ENCODE data around the gene MID1IP1.

Gene MID1IP1

DNA sequence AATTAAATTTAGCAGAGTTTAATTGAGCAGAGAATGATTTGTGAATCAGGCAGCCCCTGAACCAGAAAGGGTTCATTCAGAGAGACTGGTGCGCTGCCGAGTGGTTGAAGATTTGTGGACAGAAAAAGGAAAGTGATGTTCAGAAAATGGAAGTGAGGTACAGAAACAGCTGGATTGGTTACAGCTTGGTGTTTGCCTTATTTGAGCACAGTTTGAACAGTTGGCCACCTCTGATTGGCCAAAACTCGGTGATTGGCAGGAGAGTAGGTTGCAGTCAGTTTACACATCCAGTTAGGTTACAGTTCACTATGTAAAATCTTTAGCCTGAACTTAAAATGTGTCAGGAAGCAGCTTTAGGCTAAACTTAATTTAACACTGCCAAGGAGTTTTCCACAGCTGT is 14.9 kb downstream of the MID1IP1 start:
- no peak for DNase-seq

DNA sequence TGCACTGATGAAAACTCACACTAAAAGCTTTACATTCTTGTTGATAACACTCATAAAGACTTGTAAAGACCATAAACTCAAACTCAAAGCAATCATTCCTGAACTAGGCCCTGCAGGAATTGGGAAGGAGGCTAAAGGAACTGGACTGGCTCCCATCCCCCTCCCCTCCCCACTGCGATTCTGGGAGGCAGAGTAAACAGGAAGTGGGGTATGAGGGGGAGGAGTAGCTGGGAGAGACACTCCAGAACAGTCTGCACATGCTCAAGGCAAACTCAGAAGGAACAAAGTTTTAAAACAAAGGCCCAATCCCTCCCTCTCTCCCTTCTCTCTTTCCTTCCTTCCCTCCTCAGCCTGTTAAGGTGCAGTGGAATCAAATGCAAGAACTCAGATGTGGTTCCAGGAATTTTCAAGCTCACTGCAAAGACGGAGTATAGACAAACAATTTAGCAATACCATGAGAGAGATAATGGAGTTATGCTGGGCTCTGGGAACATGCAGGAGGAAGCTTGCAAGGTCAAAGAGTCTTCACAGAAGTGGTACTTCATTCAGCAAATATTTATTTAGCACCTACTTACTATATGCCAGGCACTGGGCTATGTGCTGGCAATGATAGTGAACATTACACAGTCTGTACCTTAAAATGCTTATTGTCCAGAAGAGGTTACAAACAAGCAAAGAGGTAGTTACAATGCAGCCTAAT is 15.9 kb downstream of the MID1IP1 start:
- no peak for DNase-seq

DNA sequence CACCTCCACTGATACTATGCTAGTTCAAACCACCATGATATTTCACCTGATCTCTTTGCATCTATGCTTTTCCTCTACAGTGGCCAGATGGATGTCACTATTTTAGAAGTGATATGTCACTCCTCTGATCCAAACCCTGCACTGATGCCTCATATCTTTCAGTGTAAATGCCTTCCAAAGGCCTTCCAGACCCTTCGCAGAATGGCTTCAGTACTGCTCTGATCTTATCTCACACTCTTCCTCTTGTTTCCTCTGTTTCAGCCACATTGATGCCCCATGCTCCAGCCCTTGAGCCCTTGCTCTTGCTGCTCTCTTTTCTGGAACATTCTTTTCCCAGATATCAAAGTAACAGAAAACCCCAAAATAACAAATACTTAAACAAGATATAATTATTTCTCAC is 17.9 kb downstream of the MID1IP1 start:
- DNase-seq, result no peak

DNA sequence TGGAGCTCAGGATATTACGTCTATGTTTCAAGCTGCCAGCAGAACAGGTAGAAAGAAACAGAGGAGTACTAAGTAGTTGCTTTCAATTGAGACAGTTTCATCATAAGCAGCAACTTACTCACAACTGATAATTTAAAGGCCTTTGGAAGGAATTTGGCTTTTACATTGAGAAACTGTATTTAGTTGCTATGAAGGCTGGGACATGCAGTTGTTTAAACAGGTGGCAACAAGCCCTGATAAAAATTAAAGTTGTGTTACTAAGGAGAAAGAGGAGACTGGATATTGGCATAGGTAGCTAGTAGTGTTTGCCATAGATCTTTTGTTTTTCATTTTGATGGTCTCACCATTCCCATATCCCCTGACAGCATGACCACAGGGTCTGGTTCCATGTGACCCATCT is 18.4 kb downstream of the MID1IP1 start:
- no peak for DNase-seq

DNA sequence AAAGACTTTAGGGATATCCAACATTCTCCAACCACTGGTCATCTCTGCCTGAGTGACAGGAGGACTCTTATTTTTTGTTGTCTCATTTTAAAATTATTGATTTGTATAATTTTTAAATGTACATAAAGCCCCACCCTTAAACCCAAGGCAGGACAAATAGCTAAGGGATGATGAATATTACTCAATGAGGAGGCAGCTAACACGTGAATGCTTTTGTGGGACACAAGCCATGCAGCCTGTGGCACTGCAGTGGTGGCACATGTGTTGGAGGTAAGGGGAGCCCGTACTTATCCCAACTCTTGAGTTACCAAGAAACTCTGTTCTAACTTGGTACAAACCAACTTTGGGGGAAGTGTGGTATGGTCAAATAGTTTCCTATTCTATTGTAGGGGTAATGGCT is 19.5 kb downstream of the MID1IP1 start:
- DNase-seq, result no peak

DNA sequence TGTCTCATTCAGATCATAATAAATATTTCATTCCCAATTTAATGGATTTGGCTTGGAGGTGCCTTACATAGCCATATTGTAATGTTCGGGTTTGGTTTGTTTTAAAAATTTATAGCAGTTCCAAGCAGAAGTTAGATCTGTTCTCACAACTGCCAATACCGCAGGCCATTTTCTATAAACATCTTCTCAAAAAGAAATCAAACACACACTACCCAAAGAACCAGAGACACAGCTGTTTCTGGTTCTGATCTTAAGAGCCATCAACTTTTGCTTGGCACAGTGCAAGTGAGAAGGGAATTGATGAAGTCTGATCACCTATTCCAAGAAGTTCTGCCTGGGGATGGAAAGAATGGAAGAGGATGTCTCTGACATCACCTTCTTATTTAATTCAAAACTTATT is 22.9 kb downstream of the MID1IP1 start:
- no peak for DNase-seq

DNA sequence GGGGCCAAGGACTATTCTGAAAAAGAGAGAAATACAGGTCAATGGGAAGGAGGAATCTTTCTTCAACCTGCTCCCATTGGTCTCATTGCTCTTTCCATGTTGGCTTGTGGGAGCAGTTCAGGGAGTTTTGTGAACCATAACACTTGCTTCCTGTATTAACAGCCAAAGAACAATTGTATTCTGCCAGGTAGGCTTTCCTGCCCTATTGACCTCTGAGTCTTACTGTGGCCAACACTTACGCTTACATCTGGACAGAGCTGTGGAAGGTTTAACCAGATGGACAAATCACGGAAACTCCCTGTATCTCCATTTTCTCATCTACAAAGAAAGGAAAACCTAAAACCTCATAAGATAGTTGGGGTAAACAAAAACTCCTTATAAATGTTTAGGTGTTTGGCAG is 30.7 kb downstream of the MID1IP1 start:
- DNase-seq, result no peak

DNA sequence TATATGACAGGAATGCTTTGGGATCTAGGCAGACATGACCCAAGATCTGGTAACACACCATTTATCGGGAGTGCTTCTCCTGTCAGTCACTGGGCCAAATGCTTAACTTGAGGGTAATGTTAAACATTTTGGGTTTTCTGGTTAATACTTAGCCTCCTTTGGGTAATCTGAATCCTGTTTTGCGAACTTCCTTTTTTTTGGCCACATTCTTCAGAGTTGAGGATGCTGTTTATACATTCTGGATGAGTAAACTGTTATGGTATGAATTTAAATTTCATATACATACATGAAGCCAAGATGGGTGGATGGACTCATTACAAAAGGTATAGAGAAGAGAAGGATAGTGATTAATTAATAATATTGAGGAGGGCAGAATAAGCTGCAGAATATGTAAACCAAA is 36.1 kb downstream of the MID1IP1 start:
- DNase-seq, result no peak

DNA sequence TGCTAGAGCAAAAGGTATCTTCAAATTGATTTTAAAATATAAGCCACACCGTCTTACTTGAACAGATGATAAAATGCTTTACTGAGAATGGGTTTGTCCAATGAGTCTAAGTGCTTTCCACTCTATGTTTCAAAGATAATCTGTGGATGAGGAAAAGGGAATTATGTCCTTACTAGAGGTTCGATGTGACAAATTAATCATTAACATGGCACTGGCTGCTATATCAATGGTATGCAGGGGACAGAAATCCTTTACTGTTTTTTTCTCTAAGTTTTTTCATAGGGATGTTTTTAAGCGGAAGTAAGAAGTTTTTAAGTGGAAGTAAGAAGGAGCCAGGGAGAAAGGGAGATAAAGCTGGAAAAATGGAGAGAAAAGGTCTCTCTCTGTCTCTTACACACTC is 38.0 kb downstream of the MID1IP1 start:
- no peak for DNase-seq

DNA sequence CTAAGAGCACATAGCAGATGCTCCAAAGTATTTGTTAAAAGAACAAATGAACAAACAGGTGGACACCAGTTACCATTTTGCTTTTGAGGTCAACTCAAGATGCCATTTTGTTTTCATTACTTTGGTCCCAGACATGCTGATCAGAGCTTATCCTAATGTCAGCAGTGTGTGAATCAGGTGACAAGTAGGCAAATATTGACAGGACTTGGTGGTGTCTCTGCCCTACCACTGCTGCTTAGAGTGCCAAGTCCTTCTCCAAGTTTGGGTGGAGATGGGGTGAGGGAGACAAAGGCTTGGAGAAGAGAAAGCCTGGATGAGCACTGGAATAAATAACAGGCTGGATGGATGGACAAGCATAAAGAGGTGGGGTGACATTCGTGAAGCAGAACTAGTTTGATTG is 38.7 kb downstream of the MID1IP1 start:
- DNase-seq, result no peak

DNA sequence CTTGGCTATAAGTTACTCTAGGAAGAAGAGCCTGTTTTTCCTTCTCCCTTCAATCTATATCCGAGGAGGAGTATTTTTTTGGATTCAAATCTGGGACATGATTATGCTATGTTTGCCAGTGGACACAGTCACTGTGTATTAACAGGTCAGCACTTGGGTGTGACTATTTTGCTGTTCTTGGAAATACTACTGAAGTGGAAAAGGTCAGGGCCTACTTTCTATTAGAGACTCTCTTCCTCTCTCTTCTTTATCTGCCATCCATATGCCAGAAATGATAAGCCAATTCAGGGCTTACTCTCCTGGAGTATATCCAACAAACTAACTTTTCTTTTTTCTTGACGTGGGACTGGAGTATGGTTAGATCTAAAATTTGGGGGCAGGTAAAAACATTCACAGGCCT is 40.5 kb downstream of the MID1IP1 start:
- no peak for DNase-seq

DNA sequence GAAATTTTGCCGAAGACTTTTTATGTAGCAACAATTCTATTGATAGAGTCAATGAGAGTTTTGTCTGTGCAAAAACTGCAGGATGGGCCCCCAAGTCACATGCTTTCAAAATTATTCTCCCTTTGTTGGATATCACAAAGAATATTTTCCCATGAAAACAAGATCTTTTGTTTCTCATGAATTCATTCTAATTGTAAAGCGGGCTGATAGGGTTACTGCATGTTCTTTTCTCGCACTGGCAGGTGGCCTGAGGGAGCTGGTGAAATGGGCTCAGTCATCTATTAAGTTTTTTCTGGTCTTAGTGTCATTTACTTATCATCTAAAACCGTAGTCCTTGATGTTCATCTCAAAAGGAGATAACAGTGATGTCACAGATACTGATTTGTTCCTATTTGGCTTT is 44.2 kb downstream of the MID1IP1 start:
- DNase-seq, result no peak

DNA sequence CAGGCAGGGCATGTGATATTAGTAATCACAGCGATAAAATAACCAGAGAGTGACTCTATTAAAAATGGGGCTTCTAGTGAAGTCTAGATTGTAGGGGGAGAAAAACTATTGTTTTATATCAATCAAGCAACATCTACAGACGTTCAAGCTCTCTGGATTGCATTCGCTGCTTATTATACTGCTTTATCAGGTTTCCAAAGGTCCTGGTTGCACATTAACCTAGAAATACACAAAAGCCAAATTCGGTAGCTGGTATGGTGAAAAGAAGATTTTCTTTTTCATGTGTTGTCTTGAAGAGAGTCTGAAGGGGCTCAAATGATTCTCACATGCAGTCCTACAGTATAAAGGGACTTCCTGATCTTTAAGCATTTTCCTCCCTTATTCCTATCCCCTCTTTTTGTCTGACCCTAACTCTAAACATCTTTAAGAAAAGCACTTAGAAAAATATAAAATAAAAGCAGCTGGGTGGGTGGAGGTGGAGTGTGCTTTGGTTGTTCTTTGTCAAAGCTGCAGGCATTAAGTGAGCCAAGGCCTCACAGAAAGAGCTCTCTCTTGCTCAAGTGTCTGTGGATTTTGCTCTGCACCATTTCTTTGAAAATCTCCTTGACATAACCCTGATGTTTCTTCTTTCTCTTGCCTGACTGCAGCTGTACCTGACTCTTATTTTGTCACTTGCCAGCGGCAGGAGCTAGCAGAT is 46.1 kb downstream of the MID1IP1 start:
- DNase-seq, result no peak

DNA sequence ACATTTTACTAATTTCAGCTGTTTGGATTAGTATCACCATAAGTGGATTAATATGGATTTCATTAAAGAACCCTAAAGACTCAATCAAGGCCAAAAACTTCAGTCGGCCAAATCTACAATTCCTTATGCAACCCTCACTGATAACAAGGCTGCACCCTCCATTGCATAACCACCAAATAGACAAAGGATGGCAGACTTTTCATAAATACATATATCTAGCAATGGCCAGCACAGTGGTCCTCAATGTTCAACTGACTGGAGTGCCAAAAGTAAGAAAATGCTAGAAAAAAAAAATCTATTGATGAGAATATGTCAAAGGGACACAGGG is 46.6 kb downstream of the MID1IP1 start:
- DNase-seq, result no peak

DNA sequence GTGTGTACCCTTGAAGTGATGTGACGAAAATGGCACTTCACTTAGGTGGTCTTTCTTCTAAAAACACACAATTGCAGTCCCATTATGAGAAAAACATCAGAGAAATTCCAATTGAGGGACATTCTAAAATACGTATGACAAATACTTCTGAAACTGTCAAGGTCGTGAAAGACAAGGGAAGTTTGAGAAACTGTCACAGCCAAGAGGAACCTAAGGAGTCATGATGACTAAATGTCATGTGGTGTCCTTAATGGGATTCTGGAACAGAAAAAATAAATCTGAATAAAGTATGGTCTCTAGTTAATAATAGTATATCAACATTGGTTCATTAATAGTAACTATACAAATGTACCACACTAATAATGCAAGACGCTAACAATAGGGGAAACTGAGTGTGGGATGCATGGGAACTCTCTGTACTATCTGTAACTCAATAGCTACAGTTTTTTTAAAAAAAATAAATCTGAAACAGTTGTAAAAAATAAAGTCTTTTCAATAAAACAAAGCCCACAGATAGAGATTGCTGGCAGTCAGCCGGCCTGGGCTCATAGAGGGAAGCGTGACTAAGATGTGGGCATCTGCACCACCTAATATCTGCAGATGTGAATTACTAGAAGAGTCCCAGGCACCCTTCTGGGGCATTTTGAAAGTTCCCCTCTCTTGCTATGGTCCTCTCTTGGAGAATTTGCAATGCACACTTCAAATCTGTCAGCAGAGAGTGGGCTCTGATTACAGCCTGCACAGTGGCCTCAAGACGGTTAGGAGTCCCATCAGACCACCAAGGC is 47.6 kb downstream of the MID1IP1 start:
- DNase-seq, result no peak

DNA sequence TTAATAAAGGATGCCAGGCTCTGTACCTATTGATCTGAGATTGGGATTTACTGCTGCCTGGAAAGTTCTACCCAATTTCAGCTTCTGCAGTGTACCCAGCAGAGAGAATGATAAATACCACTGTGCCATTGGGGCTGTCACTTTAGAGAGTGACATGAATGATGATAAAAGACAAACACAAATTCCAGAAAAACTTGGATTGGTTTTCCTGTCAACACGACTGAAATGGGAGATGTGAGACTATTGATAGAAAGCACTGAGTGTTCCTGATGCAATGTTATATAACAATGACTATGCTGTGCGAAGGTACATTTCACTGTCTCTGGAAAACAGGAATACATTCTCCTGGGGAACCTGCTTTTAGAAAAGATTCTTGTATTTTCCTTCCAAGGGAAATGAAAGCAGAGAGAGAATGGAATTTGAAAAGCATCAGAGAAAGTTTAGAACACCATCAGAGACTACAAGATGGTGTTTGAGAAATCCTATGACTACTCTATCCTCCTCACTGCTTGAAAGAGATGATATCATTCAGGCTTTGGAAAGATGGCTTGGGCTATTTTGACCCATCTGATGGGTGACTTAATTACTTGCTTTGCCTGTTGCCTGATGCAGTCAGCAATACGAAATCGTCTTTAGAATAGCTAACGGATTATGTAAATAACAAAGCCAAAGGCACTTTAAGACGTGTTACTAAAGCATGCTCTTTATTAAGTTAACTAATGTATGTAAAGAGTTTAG is 49.7 kb downstream of the MID1IP1 start:
- no peak for DNase-seq

DNA sequence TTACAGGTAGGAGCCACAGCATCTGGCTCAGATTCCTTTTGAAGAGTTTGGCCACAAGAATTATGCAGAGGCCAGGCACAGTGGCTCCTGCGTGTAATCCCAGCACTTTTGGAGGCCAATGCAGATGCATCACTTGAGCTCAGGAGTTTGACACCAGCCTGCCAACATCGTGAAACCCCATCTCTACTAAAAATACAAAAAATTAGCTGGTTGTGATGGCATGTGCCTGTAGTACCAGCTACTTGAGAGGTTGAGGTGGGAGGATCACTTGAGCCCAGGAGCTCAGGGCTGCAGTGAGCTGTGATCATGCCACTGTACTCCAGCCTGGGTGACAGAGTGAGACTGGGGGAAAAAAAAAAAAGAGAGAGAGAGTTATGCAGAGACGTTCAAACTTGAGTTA is 53.0 kb downstream of the MID1IP1 start:
- DNase-seq, result no peak
